ENCODE data around the gene NKX1-1. TPM values are rescaled to one million over a fixed set of nuclear protein-coding genes. Genes with fewer than 3 reads are reported as not detected.

NKX1-1 gene
- total RNA-seq: not detected in 2 replicates

DNA sequence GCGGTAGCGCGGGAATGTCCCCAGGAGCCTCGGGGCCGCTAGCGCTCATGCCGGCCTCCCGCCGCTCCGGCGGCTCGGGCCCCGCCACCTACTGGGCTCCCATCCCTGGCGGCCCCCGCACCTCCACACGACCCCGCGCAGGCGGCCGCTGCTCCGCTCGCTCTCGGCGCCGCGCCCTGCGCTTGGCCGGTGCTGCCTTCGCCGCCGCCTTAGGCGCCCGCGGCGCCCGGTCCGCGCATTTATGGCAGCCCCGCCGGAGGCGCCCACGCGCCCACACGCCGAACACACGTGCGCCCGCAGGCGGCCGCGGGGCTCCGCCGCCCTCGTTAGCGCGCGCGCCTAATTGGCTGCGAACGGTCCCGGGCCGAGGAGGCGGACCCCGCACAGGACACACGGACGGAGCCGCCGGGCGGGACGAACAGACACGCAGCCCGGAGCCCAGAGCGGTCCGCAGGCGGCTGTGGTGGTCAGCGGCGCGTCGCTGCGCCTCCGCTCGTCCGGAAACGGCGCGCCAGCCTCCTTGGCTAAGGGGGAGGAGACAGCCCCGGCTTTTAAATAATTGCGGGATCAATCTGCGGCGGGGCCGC is at the start of gene NKX1-1:
Gene NKX1-1 (minus strand): TSS at position 49 of the 587 bp plus-strand sequence. CDS start 0 bp downstream, at position 49.

Other genes starting within 250 kb of the NKX1-1 start
- 17.1 and 83.5 TPM in 2 replicates for gene SPON2, start 233.9 kb downstream of the NKX1-1 start, total RNA-seq
- 228 and 250 TPM in 2 replicates for gene CTBP1, start 157.3 kb downstream of the NKX1-1 start, total RNA-seq
- 70.0 and 77.7 TPM in 2 replicates for gene MAEA, start 116.6 kb downstream of the NKX1-1 start, total RNA-seq
- 6.4 and 13.9 TPM in 2 replicates for gene UVSSA, start 59.2 kb downstream of the NKX1-1 start, total RNA-seq

Data from mesangial cell (primary cell).